Measurements from ENCODE around the gene ZNRF1.

ZNRF1 gene

DNA sequence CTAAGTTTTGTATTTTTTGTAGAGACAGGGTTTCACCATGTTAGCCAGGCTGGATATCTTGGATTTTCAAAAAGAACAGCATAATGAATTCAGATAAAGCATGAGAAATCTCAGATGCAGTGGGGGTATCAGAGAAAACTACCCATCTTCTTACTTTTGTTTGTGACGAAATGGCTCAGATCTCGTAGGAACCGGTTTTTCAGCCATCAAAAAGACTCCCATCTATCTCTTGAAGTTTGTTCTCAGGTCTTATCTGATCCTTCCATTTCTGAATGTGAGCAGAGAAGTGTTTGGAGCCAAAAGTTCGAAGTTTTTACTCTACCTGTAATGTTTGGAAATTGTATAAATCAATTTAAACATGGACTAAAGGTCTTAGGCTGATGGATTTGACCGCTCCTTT lies 60.6 kb downstream of the ZNRF1 start:
- H2AK5ac ChIP-seq (ENCODE audit: low read length, severe bottlenecking), result no peak overlapping the region
- H3K36me3 ChIP-seq (ENCODE audit: control insufficient read depth in 1 of 2, insufficient read depth in 2 of 2, low read depth in 1 of 2, low read length in 2 of 2), result no peaks in the 10 kb centered on the region
- no peak overlapping the region for H4K8ac ChIP-seq (ENCODE audit: low read length)
- H3K4me2 ChIP-seq (ENCODE audit: low read length, poor library complexity, severe bottlenecking), result no peak overlapping the region
- no peak overlapping the region for H3K23ac ChIP-seq (ENCODE audit: low read length in 2 of 2)
- no peak for DNase-seq
- no peak overlapping the region for H2BK12ac ChIP-seq (ENCODE audit: low read length in 2 of 2)
- no peak overlapping the region for H3K27ac ChIP-seq (ENCODE audit: low read length, poor library complexity, severe bottlenecking)
- H4K91ac ChIP-seq (ENCODE audit: low read length), result no peak overlapping the region
- no peak overlapping the region for H3K14ac ChIP-seq (ENCODE audit: low read length in 2 of 2)
- H3K4me1 ChIP-seq (ENCODE audit: control insufficient read depth, insufficient read depth, low read depth, low read length), result peaks cover 4% of the 10 kb centered on the region
- H2BK15ac ChIP-seq (ENCODE audit: low read depth, poor library complexity, severe bottlenecking), result no peak overlapping the region
- no peak overlapping the region for H3K18ac ChIP-seq (ENCODE audit: low read depth in 1 of 2, low read length in 2 of 2)
- H3K9ac ChIP-seq (ENCODE audit: low read length), result no peak overlapping the region
- no peak overlapping the region for H3K4me3 ChIP-seq (ENCODE audit: insufficient read depth in 1 of 2, low read depth in 1 of 2, low read length in 2 of 2)
- H3K27me3 ChIP-seq (ENCODE audit: control insufficient read depth in 1 of 2, insufficient read depth in 1 of 2, low read length in 2 of 2), result no peaks in the 10 kb centered on the region
- WGBS, result 100% methylated on average over 5 of the region's 5 CpGs
- H3K4ac ChIP-seq (ENCODE audit: low read depth in 1 of 2, low read length in 2 of 2), result no peak overlapping the region
- no peak overlapping the region for H2BK5ac ChIP-seq (ENCODE audit: low read depth, low read length, poor library complexity, severe bottlenecking)
- no peaks in the 10 kb centered on the region for H3K9me3 ChIP-seq (ENCODE audit: control insufficient read depth, low read length)
- H2BK120ac ChIP-seq (ENCODE audit: low read depth, low read length), result no peak overlapping the region
- H3K79me1 ChIP-seq (replicated peaks; ENCODE audit: low read length, poor library complexity, severe bottlenecking), result peaks cover 54% of the 10 kb centered on the region
- H2AFZ ChIP-seq (ENCODE audit: low read depth, low read length), result no peak overlapping the region

DNA sequence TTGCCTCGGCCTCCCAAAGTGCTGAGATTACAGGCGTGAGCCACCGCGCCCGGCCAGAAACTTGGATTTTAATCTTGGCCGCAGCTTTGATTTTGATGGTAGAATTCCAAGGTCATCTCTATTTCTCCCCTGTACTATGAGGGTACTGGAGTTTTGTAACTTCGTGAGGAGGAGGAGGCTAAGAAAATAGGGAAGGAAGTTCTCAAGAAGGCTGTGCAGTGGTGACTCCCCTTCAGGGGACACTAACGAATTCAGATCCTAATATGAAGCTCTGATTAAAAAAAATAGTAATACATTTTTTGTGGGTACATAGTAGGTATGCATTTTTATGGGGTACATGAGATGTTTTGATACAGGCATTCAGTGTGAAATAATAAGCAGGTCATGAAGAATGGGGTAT lies 61.9 kb downstream of the ZNRF1 start:
- Histone ChIP-seq H2AFZ (ENCODE audit: low read depth, low read length) (no peak overlapping the region), H3K36me3 (ENCODE audit: control insufficient read depth in 1 of 2, insufficient read depth in 2 of 2, low read depth in 1 of 2, low read length in 2 of 2) (no peaks in the 10 kb centered on the region), H2BK12ac (ENCODE audit: low read length in 2 of 2) (no peak overlapping the region), H3K18ac (ENCODE audit: low read depth in 1 of 2, low read length in 2 of 2) (no peak overlapping the region), H3K4me3 (ENCODE audit: insufficient read depth in 1 of 2, low read depth in 1 of 2, low read length in 2 of 2) (no peak overlapping the region), H3K23ac (ENCODE audit: low read length in 2 of 2) (no peak overlapping the region), H3K4me1 (ENCODE audit: control insufficient read depth, insufficient read depth, low read depth, low read length) (peaks cover 6% of the 10 kb centered on the region), H2BK5ac (ENCODE audit: low read depth, low read length, poor library complexity, severe bottlenecking) (no peak overlapping the region), H4K91ac (ENCODE audit: low read length) (no peak overlapping the region), H3K9ac (ENCODE audit: low read length) (no peak overlapping the region), H3K14ac (ENCODE audit: low read length in 2 of 2) (no peak overlapping the region), H3K9me3 (ENCODE audit: control insufficient read depth, low read length) (no peaks in the 10 kb centered on the region), H3K4ac (ENCODE audit: low read depth in 1 of 2, low read length in 2 of 2) (no peak overlapping the region), H2BK120ac (ENCODE audit: low read depth, low read length) (no peak overlapping the region), H4K8ac (ENCODE audit: low read length) (no peak overlapping the region), H3K4me2 (ENCODE audit: low read length, poor library complexity, severe bottlenecking) (no peak overlapping the region), H3K27me3 (ENCODE audit: control insufficient read depth in 1 of 2, insufficient read depth in 1 of 2, low read length in 2 of 2) (no peaks in the 10 kb centered on the region), H2AK5ac (ENCODE audit: low read length, severe bottlenecking) (no peak overlapping the region), H3K79me1 (replicated peaks; ENCODE audit: low read length, poor library complexity, severe bottlenecking) (peaks cover 55% of the 10 kb centered on the region), H2BK15ac (ENCODE audit: low read depth, poor library complexity, severe bottlenecking) (no peak overlapping the region), H3K27ac (ENCODE audit: low read length, poor library complexity, severe bottlenecking) (no peak overlapping the region)
- 71% methylated on average over 7 of the region's 8 CpGs for WGBS
- no peak for DNase-seq

DNA sequence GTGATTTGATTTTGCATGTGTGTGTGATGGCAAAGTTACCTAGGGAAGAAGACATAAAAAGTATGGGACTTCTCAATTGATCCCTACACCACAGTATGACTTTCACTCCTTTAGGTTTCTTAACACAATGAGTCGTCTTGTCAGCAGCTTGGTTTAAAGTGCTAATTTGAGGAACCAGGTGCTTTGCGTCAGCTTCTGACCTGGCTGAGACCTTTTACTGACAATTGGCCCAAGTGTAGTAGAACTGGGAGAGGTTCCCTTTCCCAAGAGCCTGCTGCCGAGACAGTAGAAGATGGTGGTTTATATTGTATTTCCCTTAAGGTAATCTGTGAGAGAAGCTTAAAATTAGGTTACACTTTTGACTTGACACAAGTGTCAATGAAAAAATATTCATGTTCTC lies 62.8 kb downstream of the ZNRF1 start:
- WGBS, result 80% methylated on average over 3 of the region's 3 CpGs
- no peaks in the 10 kb centered on the region for H3K27me3 ChIP-seq (ENCODE audit: control insufficient read depth in 1 of 2, insufficient read depth in 1 of 2, low read length in 2 of 2)
- no peaks in the 10 kb centered on the region for H3K9me3 ChIP-seq (ENCODE audit: control insufficient read depth, low read length)
- no peak overlapping the region for H2BK12ac ChIP-seq (ENCODE audit: low read length in 2 of 2)
- H3K4me3 ChIP-seq (ENCODE audit: insufficient read depth in 1 of 2, low read depth in 1 of 2, low read length in 2 of 2), result no peak overlapping the region
- no peak overlapping the region for H2BK120ac ChIP-seq (ENCODE audit: low read depth, low read length)
- H4K8ac ChIP-seq (ENCODE audit: low read length), result no peak overlapping the region
- H3K36me3 ChIP-seq (ENCODE audit: control insufficient read depth in 1 of 2, insufficient read depth in 2 of 2, low read depth in 1 of 2, low read length in 2 of 2), result no peaks in the 10 kb centered on the region
- H2AK5ac ChIP-seq (ENCODE audit: low read length, severe bottlenecking), result no peak overlapping the region
- H3K4ac ChIP-seq (ENCODE audit: low read depth in 1 of 2, low read length in 2 of 2), result no peak overlapping the region
- H3K14ac ChIP-seq (ENCODE audit: low read length in 2 of 2), result no peak overlapping the region
- H3K79me1 ChIP-seq (replicated peaks; ENCODE audit: low read length, poor library complexity, severe bottlenecking), result peaks cover 53% of the 10 kb centered on the region
- no peak overlapping the region for H3K9ac ChIP-seq (ENCODE audit: low read length)
- no peak overlapping the region for H3K4me2 ChIP-seq (ENCODE audit: low read length, poor library complexity, severe bottlenecking)
- no peak overlapping the region for H2AFZ ChIP-seq (ENCODE audit: low read depth, low read length)
- H2BK5ac ChIP-seq (ENCODE audit: low read depth, low read length, poor library complexity, severe bottlenecking), result no peak overlapping the region
- no peak overlapping the region for H4K91ac ChIP-seq (ENCODE audit: low read length)
- no peak overlapping the region for H3K18ac ChIP-seq (ENCODE audit: low read depth in 1 of 2, low read length in 2 of 2)
- H3K27ac ChIP-seq (ENCODE audit: low read length, poor library complexity, severe bottlenecking), result no peak overlapping the region
- no peak for DNase-seq
- peaks cover 8% of the 10 kb centered on the region for H3K4me1 ChIP-seq (ENCODE audit: control insufficient read depth, insufficient read depth, low read depth, low read length)
- H2BK15ac ChIP-seq (ENCODE audit: low read depth, poor library complexity, severe bottlenecking), result no peak overlapping the region
- H3K23ac ChIP-seq (ENCODE audit: low read length in 2 of 2), result no peak overlapping the region

DNA sequence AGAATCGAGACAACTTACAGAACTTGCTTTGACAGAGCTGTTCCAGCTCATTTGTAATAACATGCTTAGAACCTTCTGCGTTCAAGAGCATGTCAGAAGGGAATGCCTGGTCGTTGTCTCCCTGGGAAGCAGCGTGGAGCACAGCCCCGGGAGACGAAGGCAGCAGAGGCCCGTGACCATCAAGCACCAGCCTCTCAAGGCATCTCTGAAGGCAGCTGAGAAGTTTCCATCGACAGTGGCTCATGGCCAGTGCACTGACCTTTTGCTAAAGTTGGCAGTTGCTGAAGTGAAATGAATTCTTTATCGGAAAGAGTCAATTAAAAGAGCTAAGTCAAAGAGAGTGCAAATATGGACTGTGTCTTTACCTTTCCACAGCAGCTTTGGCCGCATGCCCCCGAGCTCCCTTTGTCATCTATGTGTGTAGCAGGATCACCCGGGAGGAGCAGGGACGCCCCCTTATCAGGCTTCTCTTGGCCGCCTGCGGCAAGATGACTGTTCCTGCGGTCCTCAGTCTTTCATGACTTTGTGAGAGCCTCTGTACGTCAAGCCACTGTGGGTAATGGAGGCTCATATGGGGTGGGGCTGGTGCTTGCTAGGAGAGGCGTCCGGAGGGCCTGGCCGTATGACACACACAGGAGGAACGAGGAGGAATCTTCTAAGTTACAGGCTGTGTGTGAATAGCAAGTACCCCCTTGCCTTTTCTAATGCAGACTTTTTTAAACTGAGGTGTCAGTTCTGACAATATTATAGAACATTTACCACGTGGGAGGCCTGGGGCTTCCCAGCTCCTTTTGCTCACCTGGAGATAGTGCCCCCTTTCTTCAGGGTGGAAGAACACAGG lies 63.5 kb downstream of the ZNRF1 start:
- Histone ChIP-seq H3K18ac (ENCODE audit: low read depth in 1 of 2, low read length in 2 of 2) (no peak overlapping the region), H3K14ac (ENCODE audit: low read length in 2 of 2) (no peak overlapping the region), H3K23ac (ENCODE audit: low read length in 2 of 2) (no peak overlapping the region), H2AK5ac (ENCODE audit: low read length, severe bottlenecking) (no peak overlapping the region), H3K9me3 (ENCODE audit: control insufficient read depth, low read length) (no peaks in the 10 kb centered on the region), H2BK120ac (ENCODE audit: low read depth, low read length) (no peak overlapping the region), H3K4me2 (ENCODE audit: low read length, poor library complexity, severe bottlenecking) (no peak overlapping the region), H3K27me3 (ENCODE audit: control insufficient read depth in 1 of 2, insufficient read depth in 1 of 2, low read length in 2 of 2) (no peaks in the 10 kb centered on the region), H2BK5ac (ENCODE audit: low read depth, low read length, poor library complexity, severe bottlenecking) (no peak overlapping the region), H3K4me1 (ENCODE audit: control insufficient read depth, insufficient read depth, low read depth, low read length) (peaks cover 8% of the 10 kb centered on the region), H2AFZ (ENCODE audit: low read depth, low read length) (no peak overlapping the region), H3K4ac (ENCODE audit: low read depth in 1 of 2, low read length in 2 of 2) (peak overlapping the region in 1 of 2 experiments; percentile 6), H3K9ac (ENCODE audit: low read length) (no peak overlapping the region), H3K79me1 (replicated peaks; ENCODE audit: low read length, poor library complexity, severe bottlenecking) (peaks cover 52% of the 10 kb centered on the region), H2BK12ac (ENCODE audit: low read length in 2 of 2) (peak overlapping the region in 1 of 2 experiments; percentile 64), H3K36me3 (ENCODE audit: control insufficient read depth in 1 of 2, insufficient read depth in 2 of 2, low read depth in 1 of 2, low read length in 2 of 2) (no peaks in the 10 kb centered on the region), H3K27ac (ENCODE audit: low read length, poor library complexity, severe bottlenecking) (no peak overlapping the region), H2BK15ac (ENCODE audit: low read depth, poor library complexity, severe bottlenecking) (no peak overlapping the region), H4K91ac (ENCODE audit: low read length) (no peak overlapping the region), H4K8ac (ENCODE audit: low read length) (no peak overlapping the region), H3K4me3 (ENCODE audit: insufficient read depth in 1 of 2, low read depth in 1 of 2, low read length in 2 of 2) (no peak overlapping the region)
- 86% methylated on average over 22 of the region's 22 CpGs for WGBS
- no peak for DNase-seq
